Activated naive CD8-positive, alpha-beta T cell (primary cell): ENCODE data around the gene CTSD.

Source experiments
- H3K27ac Mint-ChIP-seq: one replicate; pipeline ENCODE4 v1.8.0; 2021; ENCODE audit warnings: mixed read lengths
- H3K27me3 Mint-ChIP-seq: one replicate; pipeline ENCODE4 v1.8.0; 2021; ENCODE audit warnings: mixed read lengths
- H3K36me3 Mint-ChIP-seq: one replicate; pipeline ENCODE4 v1.8.0; 2021; ENCODE audit warnings: mixed read lengths
- H3K4me1 Mint-ChIP-seq: one replicate; pipeline ENCODE4 v1.8.0; 2021; ENCODE audit warnings: low read depth, mixed read lengths
- H3K4me3 Mint-ChIP-seq: one replicate; pipeline ENCODE4 v1.8.0; 2021; ENCODE audit warnings: mild to moderate bottlenecking, mixed read lengths
- H3K9me3 Mint-ChIP-seq: one replicate; pipeline ENCODE4 v1.8.0; 2021; ENCODE audit warnings: low read depth, mixed read lengths

CTSD gene

GRCh38 chr11:1748636-1749394 lies 14.9 kb downstream of the CTSD start:
- Mint-ChIP-seq H3K4me1 (peaks cover 20% of the 10 kb centered on the region), H3K36me3 (no peaks in the 10 kb centered on the region), H3K27ac (no peak overlapping the region), H3K9me3 (no peaks in the 10 kb centered on the region), H3K4me3 (peak overlapping the region; percentile 76), H3K27me3 (peaks cover 10% of the 10 kb centered on the region)

GRCh38 chr11:1747753-1748635 lies 15.7 kb downstream of the CTSD start:
- Mint-ChIP-seq H3K9me3 (no peaks in the 10 kb centered on the region), H3K27me3 (peaks cover 10% of the 10 kb centered on the region), H3K36me3 (no peaks in the 10 kb centered on the region), H3K27ac (no peak overlapping the region), H3K4me3 (peak overlapping the region; percentile 53), H3K4me1 (peaks cover 17% of the 10 kb centered on the region)

DNA sequence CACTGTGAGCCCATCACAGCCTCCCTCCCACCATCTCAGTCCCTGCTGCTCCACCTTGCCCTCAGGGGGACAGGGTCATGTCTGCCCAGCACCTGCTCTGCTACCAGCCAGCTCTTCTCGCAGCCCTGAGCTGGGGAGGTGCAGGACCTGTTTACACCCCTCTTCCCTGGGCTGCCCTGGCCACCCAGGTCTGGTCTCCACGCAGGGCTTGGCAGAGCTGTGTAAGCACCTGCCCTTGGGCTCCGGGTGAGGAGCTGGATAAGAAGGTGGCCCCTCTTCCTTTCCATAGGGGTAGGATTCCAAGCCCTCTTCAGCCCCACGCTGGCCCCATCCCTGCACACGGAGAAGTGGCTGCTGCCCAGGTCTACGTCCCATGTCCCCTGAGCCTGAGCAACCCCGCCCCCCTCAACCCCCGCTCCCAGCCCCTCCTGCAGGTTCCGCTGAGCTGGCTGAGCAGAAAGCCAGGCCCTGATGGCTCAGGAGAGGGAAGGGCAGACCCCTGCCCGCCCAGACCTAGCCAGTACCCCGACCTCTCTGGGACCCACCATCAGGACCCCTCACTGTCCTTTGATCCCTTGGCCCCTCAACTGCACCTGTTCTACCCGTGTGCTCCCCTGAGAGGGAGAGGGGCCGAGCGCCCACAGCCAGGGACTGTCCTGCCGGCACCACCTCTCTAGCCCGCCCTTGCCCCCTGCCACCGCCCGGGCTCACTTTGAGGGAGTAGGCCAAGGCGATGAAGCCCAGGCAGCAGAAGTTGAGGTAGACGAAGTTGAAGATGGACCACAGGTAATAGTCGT lies 16.6 kb downstream of the CTSD start:
- peaks cover 17% of the 10 kb centered on the region for H3K4me1 Mint-ChIP-seq
- H3K27ac Mint-ChIP-seq, result no peak overlapping the region
- no peaks in the 10 kb centered on the region for H3K9me3 Mint-ChIP-seq
- H3K36me3 Mint-ChIP-seq, result no peaks in the 10 kb centered on the region
- peaks cover 10% of the 10 kb centered on the region for H3K27me3 Mint-ChIP-seq
- peak overlapping the region; percentile 53 for H3K4me3 Mint-ChIP-seq

DNA sequence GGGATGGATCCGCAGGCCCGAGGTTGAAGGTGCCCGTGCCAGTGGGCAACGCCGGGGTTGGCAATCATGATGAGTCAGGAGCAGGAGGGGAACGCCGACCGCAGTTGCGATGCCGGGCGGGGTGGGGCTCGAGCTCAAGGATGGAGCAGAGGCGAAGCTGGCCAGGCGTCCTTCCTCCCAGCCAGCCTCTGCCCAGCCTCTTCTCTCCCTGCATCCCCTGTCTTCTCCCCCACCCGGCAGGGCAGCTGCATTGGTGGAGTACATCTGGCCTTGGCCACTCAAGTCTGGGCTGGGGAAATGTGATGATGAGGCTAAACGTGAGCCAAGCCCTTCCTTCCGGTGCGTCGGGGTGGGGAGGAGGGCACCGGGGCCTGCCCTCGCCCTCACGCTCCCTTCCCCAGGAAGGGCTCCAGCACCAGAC lies 17.2 kb downstream of the CTSD start:
- Mint-ChIP-seq H3K36me3 (no peaks in the 10 kb centered on the region), H3K9me3 (no peaks in the 10 kb centered on the region), H3K4me1 (peaks cover 15% of the 10 kb centered on the region), H3K27me3 (peaks cover 10% of the 10 kb centered on the region), H3K27ac (no peak overlapping the region), H3K4me3 (peak overlapping the region; percentile 21)

DNA sequence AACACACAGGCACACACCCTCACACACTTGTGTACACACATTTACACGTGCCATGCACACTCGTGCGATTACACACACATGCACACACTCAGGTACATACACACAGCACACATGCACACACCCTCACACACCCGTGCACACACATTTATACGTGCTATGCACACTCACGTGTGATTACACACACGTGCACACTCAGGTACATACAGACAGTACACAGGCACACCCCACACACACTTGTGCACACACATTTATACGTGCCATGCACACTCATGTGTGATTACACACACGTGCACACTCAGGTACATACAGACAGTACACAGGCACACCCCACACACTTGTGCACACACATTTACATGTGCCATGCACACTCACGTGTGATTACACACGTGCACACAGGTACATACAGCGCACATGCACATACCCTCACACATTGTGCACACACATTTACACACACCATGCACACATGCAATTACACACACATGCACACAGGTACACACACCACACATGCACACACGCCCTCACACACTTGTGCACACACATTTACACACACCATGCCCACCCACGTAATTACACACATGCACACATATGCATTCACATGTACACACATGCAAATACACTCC lies 17.9 kb downstream of the CTSD start:
- H3K4me1 Mint-ChIP-seq, result peaks cover 15% of the 10 kb centered on the region
- H3K27ac Mint-ChIP-seq, result no peak overlapping the region
- H3K4me3 Mint-ChIP-seq, result no peak overlapping the region
- peaks cover 10% of the 10 kb centered on the region for H3K27me3 Mint-ChIP-seq
- no peaks in the 10 kb centered on the region for H3K36me3 Mint-ChIP-seq
- H3K9me3 Mint-ChIP-seq, result no peaks in the 10 kb centered on the region

- H3K9me3 Mint-ChIP-seq, result no peaks in the 10 kb centered on the region
- no peak overlapping the region for H3K27ac Mint-ChIP-seq
- H3K4me3 Mint-ChIP-seq, result no peak overlapping the region
- peaks cover 10% of the 10 kb centered on the region for H3K4me1 Mint-ChIP-seq
- H3K36me3 Mint-ChIP-seq, result no peaks in the 10 kb centered on the region
- peaks cover 5% of the 10 kb centered on the region for H3K27me3 Mint-ChIP-seq
These were observed 18.6 kb downstream of the CTSD start for GRCh38 chr11:1744891-1745700.

DNA sequence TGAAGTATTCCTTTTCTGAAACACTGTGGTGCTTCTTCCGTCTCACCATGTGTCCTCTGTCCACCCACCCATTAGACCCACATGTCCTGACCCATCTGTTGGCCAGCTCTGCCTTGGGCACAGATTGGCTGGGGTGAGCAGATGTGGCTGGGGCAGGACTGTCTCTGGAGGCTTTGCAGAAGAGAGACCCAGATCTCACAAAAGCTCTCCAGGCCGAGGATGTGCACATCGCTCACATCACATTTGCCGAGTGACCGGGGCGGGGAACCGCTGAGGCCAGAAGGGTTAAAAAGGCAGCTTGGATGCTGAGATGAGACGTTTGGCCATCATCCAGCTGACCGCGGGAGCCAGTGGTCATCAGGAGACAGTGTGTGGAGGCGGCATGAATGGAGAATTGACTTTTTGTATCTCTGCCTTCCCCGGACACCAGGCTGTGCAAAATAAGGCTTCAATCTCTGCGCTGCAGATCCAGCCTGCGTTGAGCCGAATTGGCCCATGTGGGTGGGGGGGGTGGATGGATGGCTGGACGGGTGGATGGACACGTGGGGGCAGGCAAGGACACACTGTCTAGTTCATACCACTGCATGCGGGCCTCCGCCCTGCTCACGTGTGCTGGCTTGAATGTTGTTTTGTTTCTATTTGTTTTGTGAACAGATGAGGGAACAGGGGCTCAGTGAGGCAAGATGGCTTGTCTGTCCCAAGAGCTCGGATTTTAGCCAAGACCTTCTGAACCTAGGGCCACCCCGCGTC lies 19.4 kb downstream of the CTSD start:
- no peak overlapping the region for H3K27ac Mint-ChIP-seq
- no peaks in the 10 kb centered on the region for H3K9me3 Mint-ChIP-seq
- no peaks in the 10 kb centered on the region for H3K27me3 Mint-ChIP-seq
- H3K4me1 Mint-ChIP-seq, result peaks cover 2% of the 10 kb centered on the region
- no peaks in the 10 kb centered on the region for H3K36me3 Mint-ChIP-seq
- H3K4me3 Mint-ChIP-seq, result no peak overlapping the region

GRCh38 chr11:1743585-1744136 lies 20.1 kb downstream of the CTSD start:
- no peaks in the 10 kb centered on the region for H3K36me3 Mint-ChIP-seq
- H3K4me3 Mint-ChIP-seq, result no peak overlapping the region
- peaks cover 2% of the 10 kb centered on the region for H3K4me1 Mint-ChIP-seq
- no peak overlapping the region for H3K27ac Mint-ChIP-seq
- H3K9me3 Mint-ChIP-seq, result no peaks in the 10 kb centered on the region
- no peaks in the 10 kb centered on the region for H3K27me3 Mint-ChIP-seq

GRCh38 chr11:1742869-1743584 lies 20.7 kb downstream of the CTSD start:
- Mint-ChIP-seq H3K36me3 (no peaks in the 10 kb centered on the region), H3K27me3 (no peaks in the 10 kb centered on the region)

GRCh38 chr11:1742371-1742770 lies 21.4 kb downstream of the CTSD start:
- no peak overlapping the region for H3K4me3 Mint-ChIP-seq
- no peaks in the 10 kb centered on the region for H3K36me3 Mint-ChIP-seq
- no peak overlapping the region for H3K27ac Mint-ChIP-seq

More at GRCh38 chr11:1742869-1743584, 20.7 kb downstream of the CTSD start:
- Mint-ChIP-seq H3K9me3 (no peaks in the 10 kb centered on the region), H3K27ac (no peak overlapping the region), H3K4me1 (no peaks in the 10 kb centered on the region), H3K4me3 (no peak overlapping the region)

GRCh38 chr11:1741741-1742140 lies 22.0 kb downstream of the CTSD start:
- H3K4me3 Mint-ChIP-seq, result no peak overlapping the region
- peaks cover 2% of the 10 kb centered on the region for H3K9me3 Mint-ChIP-seq
- no peaks in the 10 kb centered on the region for H3K4me1 Mint-ChIP-seq
- peaks cover under 1% of the 10 kb centered on the region for H3K27me3 Mint-ChIP-seq
- no peaks in the 10 kb centered on the region for H3K36me3 Mint-ChIP-seq
- no peak overlapping the region for H3K27ac Mint-ChIP-seq

More at GRCh38 chr11:1742371-1742770, 21.4 kb downstream of the CTSD start:
- Mint-ChIP-seq H3K4me1 (no peaks in the 10 kb centered on the region), H3K27me3 (no peaks in the 10 kb centered on the region), H3K9me3 (no peaks in the 10 kb centered on the region)

GRCh38 chr11:1740786-1741530 lies 22.8 kb downstream of the CTSD start:
- Mint-ChIP-seq H3K9me3 (peaks cover 10% of the 10 kb centered on the region), H3K27ac (no peak overlapping the region), H3K27me3 (peaks cover 1% of the 10 kb centered on the region), H3K36me3 (peaks cover 3% of the 10 kb centered on the region), H3K4me1 (no peaks in the 10 kb centered on the region), H3K4me3 (no peak overlapping the region)
